Activated naive CD4-positive, alpha-beta T cell treated with anti-CD3 and anti-CD28 coated beads, Interleukin-2, amount 10 ng/mL, durations not matched to agents 5 hours and 36 hours (primary cell): ENCODE data around the gene RNF186. TPM values are rescaled to one million over a fixed set of nuclear protein-coding genes. Genes with fewer than 3 reads are reported as not detected.

Experiments used
- total RNA-seq, 2 experiments: library from RNA; stranded (reverse); gene quantifications; one replicate each; pipeline ENCODE4 v1.2.3, GENCODE V29; 2021

Gene RNF186
- total RNA-seq = not detected

DNA sequence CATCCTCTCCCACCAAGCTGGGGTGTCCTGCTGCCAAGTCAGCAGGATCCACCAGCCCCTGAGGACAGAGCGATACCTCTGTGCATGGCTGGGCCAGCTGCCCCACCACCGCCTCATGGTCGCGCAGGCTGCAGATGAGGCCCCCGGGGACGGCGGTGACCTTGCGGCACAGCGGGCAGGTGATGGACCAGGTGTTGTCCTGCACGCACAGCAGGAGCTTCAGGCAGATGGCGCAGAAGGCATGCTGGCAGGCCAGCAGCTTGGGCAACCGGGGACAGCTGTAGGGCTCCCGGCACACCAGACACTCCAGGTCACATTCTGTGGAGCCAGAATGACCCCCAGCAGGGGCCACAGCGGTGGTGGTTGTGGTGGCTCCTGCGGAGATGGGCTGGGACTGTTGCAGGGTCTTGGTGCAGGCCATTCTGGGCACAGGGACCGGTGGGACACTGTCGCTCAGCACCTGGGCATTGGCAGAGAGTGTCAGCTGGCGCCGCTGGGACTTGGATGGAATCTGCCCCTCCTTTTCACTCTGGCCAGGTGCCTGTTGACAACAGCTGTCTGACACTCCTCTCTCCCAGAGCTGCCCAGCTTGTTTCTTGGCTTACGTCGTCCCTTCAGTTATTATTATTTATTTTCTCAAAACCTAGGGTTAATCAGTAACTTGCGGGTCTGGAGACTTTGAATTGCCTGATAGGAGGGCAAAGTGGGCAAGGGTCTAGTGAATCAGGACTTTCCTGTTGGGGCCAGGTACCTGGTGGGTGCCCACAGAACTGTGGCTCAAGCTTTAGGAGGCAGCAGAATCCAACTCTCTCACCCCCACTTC is at the start of gene RNF186:
Gene RNF186, minus strand, starts transcription at position 603 of the 823 bp plus-strand sequence. Its CDS starts 182 bp downstream, at position 421.

GRCh38 chr1:19799230-19800075 is 15.6 kb downstream of the RNF186 start, which contains the start of gene TMCO4:
Gene TMCO4 (minus strand): TSS chr1:19799916. CDS start chr1:19780758, 19,158 bp downstream.

Other genes with a start within 250 kb of the RNF186 start
- 10 to 100 TPM; 29.1 to 31.2 TPM for gene NBL1, start 171.0 kb downstream of the RNF186 start, total RNA-seq
- not detected for gene HTR6, start 150.4 kb downstream of the RNF186 start, total RNA-seq
- 10 to 100 TPM; 16.8 to 18.9 TPM for gene TMCO4, start 15.4 kb downstream of the RNF186 start, total RNA-seq
- gene OTUD3, start 67.1 kb upstream of the RNF186 start, total RNA-seq = 1 to 10 TPM; 8.3 to 9.4 TPM
- not detected for gene PLA2G2E, start 108.3 kb upstream of the RNF186 start, total RNA-seq
- not detected for gene PLA2G2A, start 164.3 kb upstream of the RNF186 start, total RNA-seq